HepG2 (cell line): ENCODE data around the gene FHL3.
A peak's percentile ranks its signal among the peaks of the same experiment; 100 is the strongest.

ENCODE experiments used
- CHD4 ChIP-seq: fragments of 200-600 bp; sonication (generic); IDR thresholded peaks from 2 replicates; pipeline ENCODE4 v1.7.0; 2017; ENCODE audit warnings: mild to moderate bottlenecking, low read length, borderline replicate concordance
- HCFC1 ChIP-seq: fragments of 150-350 bp; IDR thresholded peaks from 2 replicates; pipeline ENCODE4 v1.6.1; 2014; ENCODE audit warnings: low read depth, low read length
- PHF20 ChIP-seq: sonication (generic); formaldehyde crosslinking; IDR thresholded peaks from 2 replicates; pipeline ENCODE4 v1.5.0; 2020; ENCODE audit warnings: mild to moderate bottlenecking, missing genetic modification reagents
- PHF8 ChIP-seq: sonication (generic); formaldehyde crosslinking; IDR thresholded peaks from 2 replicates; pipeline ENCODE4 v1.5.0; 2020; ENCODE audit warnings: missing genetic modification reagents
- TMF1 ChIP-seq: sonication (generic); formaldehyde crosslinking; IDR thresholded peaks from 2 replicates; pipeline ENCODE4 v1.8.1; 2022; ENCODE audit warnings: low read depth, missing genetic modification reagents
- TF ChIP-seq, protein P1 (sequence below): sonication (generic); formaldehyde crosslinking; IDR thresholded peaks from 2 replicates; pipeline ENCODE4 v1.5.0; 2020; ENCODE audit warnings: mild to moderate bottlenecking, missing genetic modification reagents, moderate library complexity
- TF ChIP-seq, protein P2 (sequence below): sonication (generic); formaldehyde crosslinking; IDR thresholded peaks from 2 replicates; pipeline ENCODE4 v1.4.0; 2020; ENCODE audit warnings: missing genetic modification reagents
- TF ChIP-seq, protein P3 (sequence below): sonication (generic); formaldehyde crosslinking; IDR thresholded peaks from 2 replicates; pipeline ENCODE4 v1.4.0; 2020; ENCODE audit warnings: missing genetic modification reagents, mild to moderate bottlenecking, borderline replicate concordance
- TF ChIP-seq, protein P4 (sequence below): sonication (generic); formaldehyde crosslinking; IDR thresholded peaks from 2 replicates; pipeline ENCODE4 v1.4.0; 2020; ENCODE audit warnings: missing genetic modification reagents, borderline replicate concordance
- TF ChIP-seq, protein P5 (sequence below): sonication (generic); formaldehyde crosslinking; IDR thresholded peaks from 2 replicates; pipeline ENCODE4 v1.4.0; 2020; ENCODE audit warnings: mild to moderate bottlenecking, missing genetic modification reagents
- TF ChIP-seq, protein P6 (sequence below): sonication (generic); formaldehyde crosslinking; IDR thresholded peaks from 2 replicates; pipeline ENCODE4 v1.8.0; 2022; ENCODE audit warnings: mild to moderate bottlenecking, missing genetic modification reagents; ENCODE audit not compliant: insufficient replicate concordance

DNA sequence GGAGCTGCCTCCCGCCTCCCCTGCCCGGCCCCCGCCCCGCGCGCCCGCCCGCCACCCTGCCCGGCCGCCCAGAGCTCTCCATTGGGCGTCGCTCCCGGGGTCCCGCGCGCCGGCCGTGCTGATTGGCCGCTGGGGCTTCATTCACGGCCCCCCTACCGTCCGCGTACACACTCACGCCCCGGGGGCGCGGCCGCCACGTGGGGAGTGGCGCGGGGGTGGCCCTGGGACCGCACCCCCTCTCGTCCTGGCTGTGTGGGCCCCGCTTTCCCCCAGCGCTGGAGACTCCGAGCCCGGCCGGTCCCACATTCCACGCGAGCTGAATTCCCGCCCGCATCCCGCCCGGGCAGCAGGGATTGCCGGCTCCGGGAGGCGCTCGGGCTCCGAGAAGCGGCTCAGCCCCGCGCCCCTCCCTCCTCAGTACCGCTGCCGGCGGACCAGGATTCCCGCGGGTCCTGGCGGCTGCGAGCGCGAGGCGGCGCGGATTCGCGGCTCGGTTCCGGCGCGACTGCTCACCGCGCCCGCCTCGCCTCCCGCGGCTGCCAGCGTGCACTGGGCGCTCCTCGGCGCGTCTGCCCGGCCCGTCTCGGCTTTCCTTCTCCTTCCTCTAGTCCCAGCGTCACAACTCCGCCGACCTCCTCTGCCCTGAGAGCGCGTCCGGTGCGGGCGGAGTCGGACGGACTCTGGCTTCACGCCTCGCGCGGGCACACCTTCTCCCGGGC lies 41.7 kb upstream of the FHL3 start:
- TF ChIP-seq PHF8 (CRISPR knock-in tag) (no peak), TMF1 (CRISPR knock-in tag) (peak; percentile 24; the same call in 1 of the 2 replicates), CHD4 (no peak), HCFC1 (no peak), PHF20 (CRISPR knock-in tag) (no peak)
- TF ChIP-seq, protein P1, sequence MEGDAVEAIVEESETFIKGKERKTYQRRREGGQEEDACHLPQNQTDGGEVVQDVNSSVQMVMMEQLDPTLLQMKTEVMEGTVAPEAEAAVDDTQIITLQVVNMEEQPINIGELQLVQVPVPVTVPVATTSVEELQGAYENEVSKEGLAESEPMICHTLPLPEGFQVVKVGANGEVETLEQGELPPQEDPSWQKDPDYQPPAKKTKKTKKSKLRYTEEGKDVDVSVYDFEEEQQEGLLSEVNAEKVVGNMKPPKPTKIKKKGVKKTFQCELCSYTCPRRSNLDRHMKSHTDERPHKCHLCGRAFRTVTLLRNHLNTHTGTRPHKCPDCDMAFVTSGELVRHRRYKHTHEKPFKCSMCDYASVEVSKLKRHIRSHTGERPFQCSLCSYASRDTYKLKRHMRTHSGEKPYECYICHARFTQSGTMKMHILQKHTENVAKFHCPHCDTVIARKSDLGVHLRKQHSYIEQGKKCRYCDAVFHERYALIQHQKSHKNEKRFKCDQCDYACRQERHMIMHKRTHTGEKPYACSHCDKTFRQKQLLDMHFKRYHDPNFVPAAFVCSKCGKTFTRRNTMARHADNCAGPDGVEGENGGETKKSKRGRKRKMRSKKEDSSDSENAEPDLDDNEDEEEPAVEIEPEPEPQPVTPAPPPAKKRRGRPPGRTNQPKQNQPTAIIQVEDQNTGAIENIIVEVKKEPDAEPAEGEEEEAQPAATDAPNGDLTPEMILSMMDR (CRISPR knock-in tag): peak; percentile 38
- TF ChIP-seq, protein P2, sequence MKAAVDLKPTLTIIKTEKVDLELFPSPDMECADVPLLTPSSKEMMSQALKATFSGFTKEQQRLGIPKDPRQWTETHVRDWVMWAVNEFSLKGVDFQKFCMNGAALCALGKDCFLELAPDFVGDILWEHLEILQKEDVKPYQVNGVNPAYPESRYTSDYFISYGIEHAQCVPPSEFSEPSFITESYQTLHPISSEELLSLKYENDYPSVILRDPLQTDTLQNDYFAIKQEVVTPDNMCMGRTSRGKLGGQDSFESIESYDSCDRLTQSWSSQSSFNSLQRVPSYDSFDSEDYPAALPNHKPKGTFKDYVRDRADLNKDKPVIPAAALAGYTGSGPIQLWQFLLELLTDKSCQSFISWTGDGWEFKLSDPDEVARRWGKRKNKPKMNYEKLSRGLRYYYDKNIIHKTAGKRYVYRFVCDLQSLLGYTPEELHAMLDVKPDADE (CRISPR knock-in tag): 0 out of 2 replicates have a peak, but pooled peaks have one; percentile 74
- TF ChIP-seq, protein P3, sequence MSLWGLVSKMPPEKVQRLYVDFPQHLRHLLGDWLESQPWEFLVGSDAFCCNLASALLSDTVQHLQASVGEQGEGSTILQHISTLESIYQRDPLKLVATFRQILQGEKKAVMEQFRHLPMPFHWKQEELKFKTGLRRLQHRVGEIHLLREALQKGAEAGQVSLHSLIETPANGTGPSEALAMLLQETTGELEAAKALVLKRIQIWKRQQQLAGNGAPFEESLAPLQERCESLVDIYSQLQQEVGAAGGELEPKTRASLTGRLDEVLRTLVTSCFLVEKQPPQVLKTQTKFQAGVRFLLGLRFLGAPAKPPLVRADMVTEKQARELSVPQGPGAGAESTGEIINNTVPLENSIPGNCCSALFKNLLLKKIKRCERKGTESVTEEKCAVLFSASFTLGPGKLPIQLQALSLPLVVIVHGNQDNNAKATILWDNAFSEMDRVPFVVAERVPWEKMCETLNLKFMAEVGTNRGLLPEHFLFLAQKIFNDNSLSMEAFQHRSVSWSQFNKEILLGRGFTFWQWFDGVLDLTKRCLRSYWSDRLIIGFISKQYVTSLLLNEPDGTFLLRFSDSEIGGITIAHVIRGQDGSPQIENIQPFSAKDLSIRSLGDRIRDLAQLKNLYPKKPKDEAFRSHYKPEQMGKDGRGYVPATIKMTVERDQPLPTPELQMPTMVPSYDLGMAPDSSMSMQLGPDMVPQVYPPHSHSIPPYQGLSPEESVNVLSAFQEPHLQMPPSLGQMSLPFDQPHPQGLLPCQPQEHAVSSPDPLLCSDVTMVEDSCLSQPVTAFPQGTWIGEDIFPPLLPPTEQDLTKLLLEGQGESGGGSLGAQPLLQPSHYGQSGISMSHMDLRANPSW (CRISPR knock-in tag): no peak
- TF ChIP-seq, protein P4, sequence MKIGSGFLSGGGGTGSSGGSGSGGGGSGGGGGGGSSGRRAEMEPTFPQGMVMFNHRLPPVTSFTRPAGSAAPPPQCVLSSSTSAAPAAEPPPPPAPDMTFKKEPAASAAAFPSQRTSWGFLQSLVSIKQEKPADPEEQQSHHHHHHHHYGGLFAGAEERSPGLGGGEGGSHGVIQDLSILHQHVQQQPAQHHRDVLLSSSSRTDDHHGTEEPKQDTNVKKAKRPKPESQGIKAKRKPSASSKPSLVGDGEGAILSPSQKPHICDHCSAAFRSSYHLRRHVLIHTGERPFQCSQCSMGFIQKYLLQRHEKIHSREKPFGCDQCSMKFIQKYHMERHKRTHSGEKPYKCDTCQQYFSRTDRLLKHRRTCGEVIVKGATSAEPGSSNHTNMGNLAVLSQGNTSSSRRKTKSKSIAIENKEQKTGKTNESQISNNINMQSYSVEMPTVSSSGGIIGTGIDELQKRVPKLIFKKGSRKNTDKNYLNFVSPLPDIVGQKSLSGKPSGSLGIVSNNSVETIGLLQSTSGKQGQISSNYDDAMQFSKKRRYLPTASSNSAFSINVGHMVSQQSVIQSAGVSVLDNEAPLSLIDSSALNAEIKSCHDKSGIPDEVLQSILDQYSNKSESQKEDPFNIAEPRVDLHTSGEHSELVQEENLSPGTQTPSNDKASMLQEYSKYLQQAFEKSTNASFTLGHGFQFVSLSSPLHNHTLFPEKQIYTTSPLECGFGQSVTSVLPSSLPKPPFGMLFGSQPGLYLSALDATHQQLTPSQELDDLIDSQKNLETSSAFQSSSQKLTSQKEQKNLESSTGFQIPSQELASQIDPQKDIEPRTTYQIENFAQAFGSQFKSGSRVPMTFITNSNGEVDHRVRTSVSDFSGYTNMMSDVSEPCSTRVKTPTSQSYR: no peak
- TF ChIP-seq, protein P5, sequence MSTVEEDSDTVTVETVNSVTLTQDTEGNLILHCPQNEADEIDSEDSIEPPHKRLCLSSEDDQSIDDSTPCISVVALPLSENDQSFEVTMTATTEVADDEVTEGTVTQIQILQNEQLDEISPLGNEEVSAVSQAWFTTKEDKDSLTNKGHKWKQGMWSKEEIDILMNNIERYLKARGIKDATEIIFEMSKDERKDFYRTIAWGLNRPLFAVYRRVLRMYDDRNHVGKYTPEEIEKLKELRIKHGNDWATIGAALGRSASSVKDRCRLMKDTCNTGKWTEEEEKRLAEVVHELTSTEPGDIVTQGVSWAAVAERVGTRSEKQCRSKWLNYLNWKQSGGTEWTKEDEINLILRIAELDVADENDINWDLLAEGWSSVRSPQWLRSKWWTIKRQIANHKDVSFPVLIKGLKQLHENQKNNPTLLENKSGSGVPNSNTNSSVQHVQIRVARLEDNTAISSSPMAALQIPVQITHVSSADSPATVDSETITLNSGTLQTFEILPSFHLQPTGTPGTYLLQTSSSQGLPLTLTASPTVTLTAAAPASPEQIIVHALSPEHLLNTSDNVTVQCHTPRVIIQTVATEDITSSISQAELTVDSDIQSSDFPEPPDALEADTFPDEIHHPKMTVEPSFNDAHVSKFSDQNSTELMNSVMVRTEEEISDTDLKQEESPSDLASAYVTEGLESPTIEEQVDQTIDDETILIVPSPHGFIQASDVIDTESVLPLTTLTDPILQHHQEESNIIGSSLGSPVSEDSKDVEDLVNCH (CRISPR knock-in tag): no peak
- TF ChIP-seq, protein P6, sequence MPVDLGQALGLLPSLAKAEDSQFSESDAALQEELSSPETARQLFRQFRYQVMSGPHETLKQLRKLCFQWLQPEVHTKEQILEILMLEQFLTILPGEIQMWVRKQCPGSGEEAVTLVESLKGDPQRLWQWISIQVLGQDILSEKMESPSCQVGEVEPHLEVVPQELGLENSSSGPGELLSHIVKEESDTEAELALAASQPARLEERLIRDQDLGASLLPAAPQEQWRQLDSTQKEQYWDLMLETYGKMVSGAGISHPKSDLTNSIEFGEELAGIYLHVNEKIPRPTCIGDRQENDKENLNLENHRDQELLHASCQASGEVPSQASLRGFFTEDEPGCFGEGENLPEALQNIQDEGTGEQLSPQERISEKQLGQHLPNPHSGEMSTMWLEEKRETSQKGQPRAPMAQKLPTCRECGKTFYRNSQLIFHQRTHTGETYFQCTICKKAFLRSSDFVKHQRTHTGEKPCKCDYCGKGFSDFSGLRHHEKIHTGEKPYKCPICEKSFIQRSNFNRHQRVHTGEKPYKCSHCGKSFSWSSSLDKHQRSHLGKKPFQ (CRISPR knock-in tag): no peak
